Heart left ventricle (tissue), 16 donors: ENCODE data around the gene PIK3C2G. TPM values are rescaled to one million over a fixed set of nuclear protein-coding genes. Genes with fewer than 3 reads are reported as not detected.

Experiments
- ATAC-seq, 4 donors: fragments of 200-7000 bp; cut with Tn5 transposase; one replicate each; pipeline ENCODE4 v1.9.1; 2020 to 2022; ENCODE audit warnings: moderate library complexity in 4 of 4, mild to moderate bottlenecking in 3 of 4, moderate number of reproducible peaks in 1 of 4
- DNase-seq, 5 donors: peaks; one replicate each; pipeline ENCODE4 v3.0.0-alpha.2; 2020
- H3K27ac ChIP-seq, 12 donors: fragments of 200-600 bp; sonication (generic) in 4 of 12; one replicate each; pipeline versions ENCODE4 v1.5.0 to v1.8.0; 2016 to 2022; ENCODE audit warnings: mild to moderate bottlenecking in 2 of 12
- H3K27me3 ChIP-seq, 9 donors: fragments of 200-600 bp; sonication (generic) in 2 of 9; one replicate each; pipeline versions ENCODE4 v1.5.1 to v1.8.0; 2016 to 2022; ENCODE audit warnings: mild to moderate bottlenecking in 3 of 9
- H3K36me3 ChIP-seq, 9 donors: fragments of 200-600 bp; sonication (generic) in 2 of 9; one replicate each; pipeline versions ENCODE4 v1.5.0 to v1.8.0; 2018 to 2022; ENCODE audit warnings: mild to moderate bottlenecking in 2 of 9
- H3K4me1 ChIP-seq, 12 donors: fragments of 200-600 bp; sonication (generic) in 4 of 12; one replicate each; pipeline versions ENCODE4 v1.5.0 to v1.8.0; 2016 to 2022; ENCODE audit warnings: mild to moderate bottlenecking in 3 of 12
- H3K4me3 ChIP-seq, 12 donors: fragments of 200-600 bp; sonication (generic) in 4 of 12; one replicate each; pipeline versions ENCODE4 v1.5.0 to v1.8.0; 2017 to 2022; ENCODE audit warnings: mild to moderate bottlenecking in 9 of 12, moderate library complexity in 4 of 12
- H3K9me3 ChIP-seq, 12 donors: fragments of 200-600 bp; sonication (generic) in 4 of 12; one replicate each; pipeline versions ENCODE4 v1.5.0 to v1.8.0; 2016 to 2022; ENCODE audit warnings: mild to moderate bottlenecking in 1 of 12
- POLR2A ChIP-seq, 2 donors: fragments of 450-650 bp; IDR thresholded peaks; one replicate each; pipeline ENCODE4 v1.6.1; 2017; ENCODE audit warnings: antibody characterized with exemption in 2 of 2, mild to moderate bottlenecking in 2 of 2, moderate library complexity in 2 of 2
- WGBS, 4 donors: extraction: QIAGEN DNeasy Blood & Tissue Kit in 2 of 4; methylation state at CpG; one replicate each; pipeline versions ENCODE4 v1.1.5 to v1.1.7; 2013 to 2018; 5-methylcytosine and 5-hydroxymethylcytosine counted together
- intact Hi-C, 10 donors: fragments of 100-400 bp; cut with DNase I; formaldehyde crosslinking; loops; one replicate each; pipeline versions ENCODE4 v1.11.1 to v1.14.2; 2022
- polyA plus RNA-seq, 2 donors: library from polyadenylated mRNA; stranded (reverse); fragments of 200-250 nt; gene quantifications; one replicate each; pipeline ENCODE4 v1.2.3, GENCODE V29; 2013
- total RNA-seq, 9 donors: library from RNA; depleted of rRNA in 2 of 9; stranded (reverse); fragments of >200 nt in 2 of 9; fragmentation: NEBNext Ultra II Directional in 3 of 9; extraction: Animal tissue kit (Norgen Biotek cat#: 25700) in 3 of 9; gene quantifications; one replicate each; pipeline versions ENCODE4 v1.1.0 to v1.2.4, GENCODE V29; 2016 to 2023
- TF ChIP-seq, protein P1 (sequence below), 12 donors: fragments of 200-600 bp; sonication (generic) in 4 of 12; IDR thresholded peaks; one replicate each; pipeline versions ENCODE4 v1.5.0 to v1.8.0; 2018 to 2022; ENCODE audit warnings: antibody characterized with exemption in 12 of 12, mild to moderate bottlenecking in 5 of 12
- donor health status: ischemic (EF 13 %, LVEDD 7.1; RV severe dilation, severe dysfunction).
- donor health status: healthy with polysubstance abuse.
- donor health status: DM: no; HTN: yes; CAD: no.
- donor health status: DM: no; HTN: no; CAD: no.
- donor health status: ischemic (EF 25% LVEDD 6.9; RV normal size, moderate dysfunction).
- donor health status: ischemic (EF 25% LVEDD 5.7; RV mildly dilated, moderate dysfunction).
- donor health status: healthy.
- donor health status: DM: yes; HTN: yes; CAD: no.
- donor health status: ischemic (EF 35%, LVEDD 5.7; RV mildly dilated, moderate dysfunction).
- donor health status: nonischemic (EF 11% LVEDD 7.7; RV severe dilation, severe dysfunction).
- donor health status: DM: yes; HTN: yes; CAD: no.
- donor health status: PGD.
- donor health status: ischemic (EF 29% LVEDD 5.4; RV normal size, mild dysfunction).
- donor health status: nonischemic (EF 23%, LVEDD 6.1; RV moderate dilation, normal function).

The PIK3C2G gene
- total and polyA plus RNA-seq, 11 donors, result not detected

DNA sequence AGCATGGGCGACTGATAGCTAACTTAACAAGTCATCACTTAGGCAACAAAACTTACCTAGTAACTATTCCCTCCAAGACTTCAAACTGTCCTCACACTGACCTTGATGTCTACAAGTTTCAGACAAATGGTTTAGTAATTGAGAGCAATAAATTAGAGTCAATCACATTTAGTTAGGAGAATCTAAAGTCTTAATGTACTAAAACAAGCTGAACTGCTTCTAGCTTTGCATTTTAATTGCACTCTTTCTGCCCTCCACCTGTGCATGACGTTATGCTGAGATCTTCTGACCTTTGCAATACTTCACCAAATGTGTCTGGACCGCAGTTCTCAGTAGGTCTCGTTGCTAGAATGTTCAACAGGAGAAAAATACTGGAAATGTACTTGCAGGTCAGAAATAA is 158.0 kb downstream of the PIK3C2G start:
- ATAC-seq (no peak), DNase-seq (no peak)
- TF ChIP-seq POLR2A (IDR thresholded peaks at IDR 0.05), result no peak
- TF ChIP-seq, protein P1, sequence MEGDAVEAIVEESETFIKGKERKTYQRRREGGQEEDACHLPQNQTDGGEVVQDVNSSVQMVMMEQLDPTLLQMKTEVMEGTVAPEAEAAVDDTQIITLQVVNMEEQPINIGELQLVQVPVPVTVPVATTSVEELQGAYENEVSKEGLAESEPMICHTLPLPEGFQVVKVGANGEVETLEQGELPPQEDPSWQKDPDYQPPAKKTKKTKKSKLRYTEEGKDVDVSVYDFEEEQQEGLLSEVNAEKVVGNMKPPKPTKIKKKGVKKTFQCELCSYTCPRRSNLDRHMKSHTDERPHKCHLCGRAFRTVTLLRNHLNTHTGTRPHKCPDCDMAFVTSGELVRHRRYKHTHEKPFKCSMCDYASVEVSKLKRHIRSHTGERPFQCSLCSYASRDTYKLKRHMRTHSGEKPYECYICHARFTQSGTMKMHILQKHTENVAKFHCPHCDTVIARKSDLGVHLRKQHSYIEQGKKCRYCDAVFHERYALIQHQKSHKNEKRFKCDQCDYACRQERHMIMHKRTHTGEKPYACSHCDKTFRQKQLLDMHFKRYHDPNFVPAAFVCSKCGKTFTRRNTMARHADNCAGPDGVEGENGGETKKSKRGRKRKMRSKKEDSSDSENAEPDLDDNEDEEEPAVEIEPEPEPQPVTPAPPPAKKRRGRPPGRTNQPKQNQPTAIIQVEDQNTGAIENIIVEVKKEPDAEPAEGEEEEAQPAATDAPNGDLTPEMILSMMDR (IDR thresholded peaks at IDR 0.05), result no peak
- intact Hi-C loops, result no loop called here
- Histone ChIP-seq H3K36me3 (no peaks in the 10 kb centered on the region), H3K4me3 (no peak overlapping the region), H3K4me1 (no peaks in the 10 kb centered on the region), H3K9me3 (no peaks in the 10 kb centered on the region), H3K27ac (no peak overlapping the region), H3K27me3 (no peaks in the 10 kb centered on the region)
- 84 to 90% (median 88%) methylated on average over 4 of the region's 4 CpGs for WGBS, 4 donors

DNA sequence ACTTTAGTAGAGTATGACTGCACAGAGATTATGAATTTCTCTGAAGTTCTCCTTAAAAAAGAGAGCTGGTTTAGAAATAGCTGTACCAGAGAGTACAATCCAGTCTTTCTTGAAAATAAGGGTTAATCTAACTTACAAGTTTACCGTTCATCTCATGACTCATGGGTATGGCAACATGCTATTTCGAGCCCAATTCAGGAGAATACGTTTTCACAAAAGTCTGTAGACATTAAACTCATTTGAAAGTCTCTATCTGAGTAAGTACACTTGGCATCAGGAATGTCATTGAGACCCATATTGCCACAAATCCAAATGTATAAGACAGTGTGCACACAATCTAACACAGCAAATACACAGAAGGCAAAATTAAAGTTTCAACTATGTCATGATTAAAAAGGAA is 160.5 kb downstream of the PIK3C2G start:
- H3K9me3 ChIP-seq, result no peaks in the 10 kb centered on the region
- ATAC-seq (no peak), DNase-seq (no peak)
- intact Hi-C loops, result loop anchor here in 1 of 10 donors (10.0 kb wide), 1 partner anchor 763 kb away; no protein-coding TSS in a partner anchor
- H3K27ac ChIP-seq, result no peak overlapping the region
- no peak overlapping the region for H3K4me3 ChIP-seq
- no peaks in the 10 kb centered on the region for H3K4me1 ChIP-seq
- H3K27me3 ChIP-seq, result no peaks in the 10 kb centered on the region
- 67 to 79% (median 73%) methylated on average over 3 of the region's 3 CpGs for WGBS, 4 donors
- H3K36me3 ChIP-seq, result no peaks in the 10 kb centered on the region
- TF ChIP-seq, protein P1 (IDR thresholded peaks at IDR 0.05), result no peak
- TF ChIP-seq POLR2A (IDR thresholded peaks at IDR 0.05), result no peak

DNA sequence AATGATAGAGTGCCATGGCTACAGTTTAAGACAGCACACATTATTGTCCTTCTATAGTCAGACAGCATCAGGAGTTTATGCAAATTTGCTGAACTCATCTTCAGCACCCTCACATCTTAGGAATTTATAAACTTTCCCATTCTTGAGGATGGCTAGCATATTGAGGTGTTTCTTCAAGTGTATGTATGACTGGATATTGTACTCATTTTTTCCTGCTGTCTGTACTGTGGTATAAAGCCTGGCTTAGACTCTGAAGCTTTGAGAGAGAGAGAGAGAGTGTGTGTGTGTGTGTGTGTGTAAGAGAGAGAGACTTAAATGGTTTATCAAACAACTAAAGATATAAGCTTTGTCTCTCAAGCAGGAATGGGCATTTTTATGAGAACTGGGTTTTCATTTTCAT is 161.6 kb downstream of the PIK3C2G start:
- H3K36me3 ChIP-seq, result no peaks in the 10 kb centered on the region
- no peak overlapping the region for H3K27ac ChIP-seq
- TF ChIP-seq POLR2A (IDR thresholded peaks at IDR 0.05), result no peak
- TF ChIP-seq, protein P1 (IDR thresholded peaks at IDR 0.05), result no peak
- no peaks in the 10 kb centered on the region for H3K27me3 ChIP-seq
- no peaks in the 10 kb centered on the region for H3K4me1 ChIP-seq
- no peak overlapping the region for H3K4me3 ChIP-seq
- no peak for DNase-seq
- H3K9me3 ChIP-seq, result no peaks in the 10 kb centered on the region
- no peak for ATAC-seq
- intact Hi-C loops, result loop anchor here in 1 of 10 donors (10.0 kb wide), 1 partner anchor 762 kb away; no protein-coding TSS in a partner anchor

DNA sequence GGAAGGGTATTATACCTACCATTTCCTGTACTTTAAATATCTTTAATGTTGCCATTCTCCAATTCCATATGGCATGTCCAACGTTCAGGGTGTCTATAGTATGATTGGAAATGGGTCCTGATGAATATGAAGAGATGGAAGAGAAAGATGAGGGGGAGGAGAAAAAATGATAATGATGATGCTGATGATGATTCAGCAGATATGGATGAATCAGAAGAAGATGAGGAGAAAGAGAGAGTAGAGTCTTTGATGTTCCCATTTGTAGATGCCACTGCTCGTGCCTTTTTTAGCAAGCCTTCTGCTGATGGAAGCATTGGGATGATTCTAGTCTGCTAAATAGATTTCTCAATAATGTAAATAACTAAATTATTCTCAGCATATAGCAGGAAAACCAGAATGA is 163.5 kb downstream of the PIK3C2G start:
- DNase-seq (no peak), ATAC-seq (no peak)
- Histone ChIP-seq H3K9me3 (no peaks in the 10 kb centered on the region), H3K27ac (no peak overlapping the region), H3K4me1 (no peaks in the 10 kb centered on the region), H3K36me3 (no peaks in the 10 kb centered on the region), H3K4me3 (no peak overlapping the region), H3K27me3 (no peaks in the 10 kb centered on the region)
- WGBS, 4 donors, result 77 to 86% (median 84%) methylated on average over 2 of the region's 2 CpGs
- TF ChIP-seq, protein P1 (IDR thresholded peaks at IDR 0.05), result no peak
- TF ChIP-seq POLR2A (IDR thresholded peaks at IDR 0.05), result no peak
- intact Hi-C loops, result loop anchor here in 4 of 10 donors (5.0 to 10.0 kb wide), 3 partner anchors 760 to 862 kb away; no protein-coding TSS in a partner anchor
